Common myeloid progenitor, CD34-positive (primary cell): ENCODE data around the gene TLR10.

Source experiments
- CTCF ChIA-PET: fragments of 350-600 bp; sonication (Branson Sonifier 250); formaldehyde crosslinking; loops from one replicate; lab custom pipeline; 2021; ENCODE audit warnings: antibody characterized with exemption; lab: Charles Lee
- POLR2A ChIA-PET: fragments of 350-600 bp; sonication (Branson Sonifier 250); formaldehyde crosslinking; loops from one replicate; lab custom pipeline; 2021; ENCODE audit warnings: antibody characterized with exemption; lab: Charles Lee
- DNase-seq, 3 donors: peaks; one replicate each; pipeline versions ENCODE4 v3.0.0 to v3.0.0-alpha.2; 2013
- H3K27ac ChIP-seq, 2 experiments: 1 replicate in 1 of 2; 2 replicates in 1 of 2; pipeline ENCODE4 v1.7.0; 2013; ENCODE audit warnings: inconsistent platforms in 2 of 2, low read length in 2 of 2, mild to moderate bottlenecking in 2 of 2, low read depth in 1 of 2, moderate library complexity in 1 of 2; ENCODE audit not compliant: severe bottlenecking in 2 of 2, insufficient read depth in 1 of 2, poor library complexity in 1 of 2
- H3K27me3 ChIP-seq, 5 experiments: replicated peaks in 2 of 5; 1 replicate in 3 of 5; 2 replicates in 2 of 5; pipeline versions ENCODE4 v1.6.1 to v1.7.0; 2013; ENCODE audit warnings: low read length in 4 of 5, mild to moderate bottlenecking in 2 of 5, moderate library complexity in 2 of 5, inconsistent platforms in 1 of 5; ENCODE audit not compliant: insufficient read depth in 5 of 5, control insufficient read depth in 4 of 5
- H3K36me3 ChIP-seq, 4 experiments: 1 replicate in 2 of 4; 2 replicates in 2 of 4; pipeline versions ENCODE4 v1.6.1 to v1.7.0; 2013; ENCODE audit warnings: low read length in 3 of 4, control low read depth in 1 of 4, mild to moderate bottlenecking in 1 of 4; ENCODE audit not compliant: control insufficient read depth in 4 of 4, insufficient read depth in 4 of 4
- H3K4me1 ChIP-seq, 4 experiments: 1 replicate in 3 of 4; 2 replicates in 1 of 4; pipeline versions ENCODE4 v1.6.1 to v1.7.1; 2013; ENCODE audit warnings: low read length in 3 of 4, mild to moderate bottlenecking in 3 of 4, control low read depth in 1 of 4, inconsistent platforms in 1 of 4, moderate library complexity in 1 of 4; ENCODE audit not compliant: control insufficient read depth in 4 of 4, insufficient read depth in 4 of 4; ENCODE audit errors: control extremely low read depth in 1 of 4
- H3K4me3 ChIP-seq, 7 experiments: 1 replicate in 4 of 7; 2 replicates in 3 of 7; pipeline versions ENCODE4 v1.5.1 to v1.7.0; 2013; ENCODE audit warnings: mild to moderate bottlenecking in 7 of 7, low read length in 6 of 7, moderate library complexity in 6 of 7, inconsistent platforms in 2 of 7, low read depth in 2 of 7, control low read depth in 1 of 7; ENCODE audit not compliant: insufficient read depth in 4 of 7, control insufficient read depth in 1 of 7; ENCODE audit errors: extremely low read depth in 1 of 7
- H3K9me3 ChIP-seq, 5 experiments: 1 replicate in 4 of 5; 2 replicates in 1 of 5; pipeline versions ENCODE4 v1.6.1 to v1.7.1; 2013; ENCODE audit warnings: low read length in 4 of 5, mild to moderate bottlenecking in 2 of 5, inconsistent platforms in 1 of 5, low read depth in 1 of 5, moderate library complexity in 1 of 5; ENCODE audit not compliant: control insufficient read depth in 4 of 5, insufficient read depth in 2 of 5; ENCODE audit errors: control extremely low read depth in 1 of 5
- WGBS: methylation state at CpG from one replicate; pipeline ENCODE4 v1.1.5; 2013; ENCODE audit not compliant: insufficient coverage; 5-methylcytosine and 5-hydroxymethylcytosine counted together

The TLR10 gene

GRCh38 chr4:38821739-38822138, 38.9 kb upstream of the TLR10 start:
- no peak for DNase-seq
- H3K9me3 ChIP-seq, result peaks cover 0 to 9% (median 5%) of the 10 kb centered on the region in 5 experiments
- CTCF ChIA-PET, result interaction anchor here (1.0 to 2.0 kb wide), 2 partner anchors 14 to 17 kb away, joined by 4 to 6 read pairs; partner anchors contain the start of gene TLR1
- peaks cover 0 to 8% (median 0%) of the 10 kb centered on the region in 4 experiments for H3K36me3 ChIP-seq
- POLR2A ChIA-PET, result no interaction called here
- H3K4me1 ChIP-seq, result peaks cover 0 to 4% (median 3%) of the 10 kb centered on the region in 4 experiments
- no peak overlapping the region for H3K27ac ChIP-seq
- no peak overlapping the region for H3K4me3 ChIP-seq
- no peaks in the 10 kb centered on the region for H3K27me3 ChIP-seq
- no CpG with 5 or more reads among the region's 3 CpGs for WGBS

GRCh38 chr4:38820329-38821061, 37.7 kb upstream of the TLR10 start:
- Histone ChIP-seq H3K27me3 (no peaks in the 10 kb centered on the region), H3K27ac (no peak overlapping the region), H3K9me3 (peaks cover 0 to 9% (median 5%) of the 10 kb centered on the region in 5 experiments), H3K36me3 (peaks cover 0 to 8% (median 0%) of the 10 kb centered on the region in 4 experiments), H3K4me3 (no peak overlapping the region), H3K4me1 (peaks cover 11 to 15% (median 13%) of the 10 kb centered on the region in 4 experiments)
- CTCF ChIA-PET, result no interaction called here
- no peak for DNase-seq
- 88% methylated on average over 3 of the region's 4 CpGs for WGBS
- POLR2A ChIA-PET, result no interaction called here

GRCh38 chr4:38819569-38819968, 36.8 kb upstream of the TLR10 start:
- WGBS, result 66% methylated on average over 3 of the region's 3 CpGs

GRCh38 chr4:38818441-38818976, 35.7 kb upstream of the TLR10 start:
- H3K27ac ChIP-seq, result no peak overlapping the region
- CTCF ChIA-PET, result interaction anchor here (1.1 kb wide), 1 partner anchor 36 kb away, joined by 3 read pairs; no protein-coding TSS in a partner anchor
- H3K4me3 ChIP-seq, result no peak overlapping the region
- DNase-seq, result no peak
- H3K4me1 ChIP-seq, result peaks cover 15 to 17% (median 16%) of the 10 kb centered on the region in 4 experiments
- peaks cover 0 to 18% (median 7%) of the 10 kb centered on the region in 5 experiments for H3K9me3 ChIP-seq
- 100% methylated on average over 2 of the region's 5 CpGs for WGBS
- H3K36me3 ChIP-seq, result peaks cover 0 to 8% (median under 1%) of the 10 kb centered on the region in 4 experiments
- no peaks in the 10 kb centered on the region for H3K27me3 ChIP-seq
- POLR2A ChIA-PET, result no interaction called here

More at GRCh38 chr4:38819569-38819968, 36.8 kb upstream of the TLR10 start:
- Histone ChIP-seq H3K4me3 (no peak overlapping the region), H3K27me3 (no peaks in the 10 kb centered on the region), H3K36me3 (peaks cover 0 to 8% (median 0%) of the 10 kb centered on the region in 4 experiments), H3K4me1 (peaks cover 14 to 17% (median 15%) of the 10 kb centered on the region in 4 experiments), H3K9me3 (peaks cover 0 to 15% (median 7%) of the 10 kb centered on the region in 5 experiments), H3K27ac (no peak overlapping the region)
- ChIA-PET POLR2A (no interaction called here), CTCF (no interaction called here)
- no peak for DNase-seq

GRCh38 chr4:38815885-38816782, 33.3 kb upstream of the TLR10 start:
- Histone ChIP-seq H3K36me3 (peaks cover 0 to 2% (median 0%) of the 10 kb centered on the region in 4 experiments), H3K4me3 (peak overlapping the region in 2 of 7 experiments; percentile 11 to 19), H3K27ac (peak overlapping the region in 1 of 2 experiments; percentile 67), H3K9me3 (peaks cover 0 to 9% (median 3%) of the 10 kb centered on the region in 5 experiments), H3K27me3 (no peaks in the 10 kb centered on the region), H3K4me1 (peaks cover 15 to 21% (median 16%) of the 10 kb centered on the region in 4 experiments)
- 61% methylated on average over 3 of the region's 3 CpGs for WGBS
- POLR2A ChIA-PET, result no interaction called here
- DNase-seq, result peak; percentile 60 to 93 (median 86)
- CTCF ChIA-PET, result interaction anchor here (0.9 to 2.1 kb wide), 5 partner anchors 11 to 57 kb away, joined by 3 to 5 read pairs (median 3); partner anchors contain the start of gene TLR10

GRCh38 chr4:38814386-38814785, 31.6 kb upstream of the TLR10 start:
- WGBS, result 46% methylated on average over 2 of the region's 3 CpGs
- peaks cover 0 to 2% (median 0%) of the 10 kb centered on the region in 4 experiments for H3K36me3 ChIP-seq
- peaks cover 15 to 21% (median 16%) of the 10 kb centered on the region in 4 experiments for H3K4me1 ChIP-seq
- no peak overlapping the region for H3K27ac ChIP-seq
- POLR2A ChIA-PET, result no interaction called here
- CTCF ChIA-PET, result interaction anchor here (1.5 kb wide), 2 partner anchors 34 to 46 kb away, joined by 3 read pairs; no protein-coding TSS in a partner anchor
- no peaks in the 10 kb centered on the region for H3K27me3 ChIP-seq
- peaks cover 0 to 9% (median 3%) of the 10 kb centered on the region in 5 experiments for H3K9me3 ChIP-seq
- no peak overlapping the region for H3K4me3 ChIP-seq
- no peak for DNase-seq
